Lower leg skin (tissue), 4 donors: ENCODE results near the gene RNASE8. TPM values are rescaled to one million over a fixed set of nuclear protein-coding genes. Genes with fewer than 3 reads are reported as not detected.

Source experiments
- DNase-seq, 2 donors: peaks; one replicate each; pipeline ENCODE4 v3.0.0-alpha.2; 2019; ENCODE audit warnings: low spot score in 2 of 2
- H3K4me3 ChIP-seq: fragments of 200-600 bp; sonication (generic); 2 replicates; pipeline ENCODE4 v1.5.1; 2017; ENCODE audit warnings: mild to moderate bottlenecking, low read depth; ENCODE audit not compliant: poor library complexity, severe bottlenecking
- POLR2A ChIP-seq, 2 donors: fragments of 450-650 bp; IDR thresholded peaks; one replicate each; pipeline ENCODE4 v1.6.1; 2016 to 2017; ENCODE audit warnings: antibody characterized with exemption in 2 of 2, mild to moderate bottlenecking in 1 of 2, moderate library complexity in 1 of 2
- WGBS, 2 donors: methylation state at CpG; one replicate each; pipeline ENCODE4 v1.1.5; 2018; 5-methylcytosine and 5-hydroxymethylcytosine counted together
- intact Hi-C: fragments of 100-400 bp; cut with DNase I; formaldehyde crosslinking; loops from one replicate; pipeline ENCODE4 v1.15.0; 2023; ENCODE audit warnings: low total_unique reads
- total RNA-seq, 4 donors: library from RNA; depleted of rRNA; stranded (reverse); fragments of >200 nt; gene quantifications; one replicate each; pipeline ENCODE4 v1.1.0, GENCODE V29; 2016
- TF ChIP-seq, protein P1 (sequence below), 3 donors: fragments of 450-650 bp; IDR thresholded peaks; one replicate each; pipeline ENCODE4 v1.5.1; 2016; ENCODE audit warnings: antibody characterized with exemption in 3 of 3, mild to moderate bottlenecking in 3 of 3, moderate library complexity in 2 of 3

The RNASE8 gene
- total RNA-seq, 4 donors from 2014 or later = not detected

DNA sequence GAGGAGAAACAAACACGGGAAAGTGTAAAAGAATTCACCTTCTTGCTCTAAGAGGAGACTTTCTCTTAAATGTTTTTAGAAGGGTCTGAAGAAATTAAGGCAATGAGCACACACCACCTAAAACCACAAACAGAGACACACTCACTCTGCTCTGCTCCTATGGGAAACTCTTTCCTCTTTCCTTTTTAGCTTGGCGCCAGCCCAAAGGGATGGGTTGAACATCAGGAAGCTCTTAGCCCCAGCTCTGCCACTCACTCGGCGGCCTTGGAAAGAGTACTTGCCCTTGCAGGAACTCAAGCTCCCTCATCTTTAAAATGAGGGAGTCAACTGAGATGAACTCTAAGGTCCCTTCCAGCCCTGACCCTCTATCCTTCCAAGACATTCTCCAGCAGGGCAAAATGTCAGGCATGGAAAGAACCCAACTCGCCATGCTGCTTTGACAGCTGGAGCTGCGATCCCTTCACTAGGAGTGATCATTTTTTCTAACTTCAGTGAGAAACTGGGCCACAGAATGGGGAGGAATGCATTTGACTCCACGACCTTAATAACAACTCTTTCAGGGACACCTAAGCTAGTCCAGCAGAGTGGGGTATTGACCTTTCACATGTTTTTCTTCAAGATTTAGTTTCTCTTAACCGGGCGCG, 980 bp upstream of the RNASE8 start:
- intact Hi-C loops = no loop called here

DNA sequence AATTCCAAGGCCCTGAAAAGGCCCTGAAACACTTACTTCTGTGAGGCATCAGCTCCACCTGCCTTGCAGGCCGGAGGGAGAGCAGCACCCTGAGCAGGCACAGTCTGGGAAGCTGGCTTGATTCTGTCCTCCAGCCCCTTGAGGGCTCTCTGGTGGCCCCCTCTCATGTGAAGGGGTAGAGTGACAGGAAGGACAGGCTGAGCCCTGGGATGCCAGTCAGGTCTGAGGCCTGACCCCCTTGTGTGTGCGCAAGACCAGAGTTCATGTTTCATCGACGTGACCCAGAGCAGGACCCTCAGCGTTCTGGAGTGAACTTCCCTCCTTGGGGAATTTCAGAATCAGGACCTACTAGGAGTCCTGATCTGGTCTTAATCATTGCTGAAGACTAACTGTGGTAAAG, 1.3 kb downstream of the RNASE8 start:
- peak in 1 of 2 donors; percentile 21 for DNase-seq
- intact Hi-C loops = no loop called here
- H3K4me3 ChIP-seq = no peak overlapping the region
- TF ChIP-seq POLR2A (IDR thresholded peaks at IDR 0.05) = no peak
- TF ChIP-seq, protein P1, sequence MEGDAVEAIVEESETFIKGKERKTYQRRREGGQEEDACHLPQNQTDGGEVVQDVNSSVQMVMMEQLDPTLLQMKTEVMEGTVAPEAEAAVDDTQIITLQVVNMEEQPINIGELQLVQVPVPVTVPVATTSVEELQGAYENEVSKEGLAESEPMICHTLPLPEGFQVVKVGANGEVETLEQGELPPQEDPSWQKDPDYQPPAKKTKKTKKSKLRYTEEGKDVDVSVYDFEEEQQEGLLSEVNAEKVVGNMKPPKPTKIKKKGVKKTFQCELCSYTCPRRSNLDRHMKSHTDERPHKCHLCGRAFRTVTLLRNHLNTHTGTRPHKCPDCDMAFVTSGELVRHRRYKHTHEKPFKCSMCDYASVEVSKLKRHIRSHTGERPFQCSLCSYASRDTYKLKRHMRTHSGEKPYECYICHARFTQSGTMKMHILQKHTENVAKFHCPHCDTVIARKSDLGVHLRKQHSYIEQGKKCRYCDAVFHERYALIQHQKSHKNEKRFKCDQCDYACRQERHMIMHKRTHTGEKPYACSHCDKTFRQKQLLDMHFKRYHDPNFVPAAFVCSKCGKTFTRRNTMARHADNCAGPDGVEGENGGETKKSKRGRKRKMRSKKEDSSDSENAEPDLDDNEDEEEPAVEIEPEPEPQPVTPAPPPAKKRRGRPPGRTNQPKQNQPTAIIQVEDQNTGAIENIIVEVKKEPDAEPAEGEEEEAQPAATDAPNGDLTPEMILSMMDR (IDR thresholded peaks at IDR 0.05) = no peak
- 89 to 94% methylated on average over 5 of the region's 5 CpGs for WGBS, 2 donors

More for the DNA sequence above, 980 bp upstream of the RNASE8 start:
- DNase-seq = peak in 1 of 2 donors; percentile 84
- H3K4me3 ChIP-seq = no peak overlapping the region
- TF ChIP-seq POLR2A (IDR thresholded peaks at IDR 0.05) = no peak
- TF ChIP-seq, protein P1 (IDR thresholded peaks at IDR 0.05) = no peak
- WGBS, 2 donors = 71 to 77% methylated on average over 10 of the region's 10 CpGs

DNA sequence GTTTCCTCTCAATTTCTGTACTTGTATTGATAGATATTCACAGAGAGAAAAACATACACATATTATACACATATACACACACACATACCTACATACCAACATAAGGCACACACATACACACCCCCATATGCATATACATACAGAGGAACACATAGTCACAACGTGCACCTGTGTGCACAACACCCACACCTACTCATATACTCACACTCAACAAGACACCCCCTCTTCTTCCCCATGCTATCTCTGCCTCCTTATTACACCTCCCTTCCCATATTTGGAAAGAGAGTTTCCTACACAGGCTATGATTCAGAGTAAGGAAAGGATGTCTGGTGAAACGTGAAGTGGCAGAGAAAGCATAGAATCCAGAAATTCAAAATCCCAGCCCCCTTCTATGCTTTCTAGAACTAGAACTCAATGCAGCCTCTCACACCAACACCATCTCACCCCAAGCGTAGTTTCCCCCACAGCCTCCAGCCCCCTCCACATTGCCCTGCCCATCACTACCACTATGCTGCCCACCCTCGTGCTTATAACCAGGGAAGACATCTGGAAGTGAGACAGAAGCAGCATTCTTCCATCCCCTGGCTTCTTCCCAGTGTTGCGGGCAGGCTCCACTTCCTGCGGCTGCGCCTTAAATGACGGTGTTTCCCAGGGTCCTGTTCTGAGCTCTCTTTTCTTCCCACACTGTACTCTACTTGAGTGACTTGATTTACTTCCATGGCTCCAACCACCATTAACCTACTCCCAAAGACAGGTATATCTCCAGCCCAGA, 2.4 kb downstream of the RNASE8 start:
- H3K4me3 ChIP-seq = no peak overlapping the region
- intact Hi-C loops = no loop called here
- 62 to 63% methylated on average over 8 of the region's 8 CpGs for WGBS, 2 donors
- peak in 1 of 2 donors; percentile 13 for DNase-seq
- TF ChIP-seq, protein P1 (IDR thresholded peaks at IDR 0.05) = no peak

DNA sequence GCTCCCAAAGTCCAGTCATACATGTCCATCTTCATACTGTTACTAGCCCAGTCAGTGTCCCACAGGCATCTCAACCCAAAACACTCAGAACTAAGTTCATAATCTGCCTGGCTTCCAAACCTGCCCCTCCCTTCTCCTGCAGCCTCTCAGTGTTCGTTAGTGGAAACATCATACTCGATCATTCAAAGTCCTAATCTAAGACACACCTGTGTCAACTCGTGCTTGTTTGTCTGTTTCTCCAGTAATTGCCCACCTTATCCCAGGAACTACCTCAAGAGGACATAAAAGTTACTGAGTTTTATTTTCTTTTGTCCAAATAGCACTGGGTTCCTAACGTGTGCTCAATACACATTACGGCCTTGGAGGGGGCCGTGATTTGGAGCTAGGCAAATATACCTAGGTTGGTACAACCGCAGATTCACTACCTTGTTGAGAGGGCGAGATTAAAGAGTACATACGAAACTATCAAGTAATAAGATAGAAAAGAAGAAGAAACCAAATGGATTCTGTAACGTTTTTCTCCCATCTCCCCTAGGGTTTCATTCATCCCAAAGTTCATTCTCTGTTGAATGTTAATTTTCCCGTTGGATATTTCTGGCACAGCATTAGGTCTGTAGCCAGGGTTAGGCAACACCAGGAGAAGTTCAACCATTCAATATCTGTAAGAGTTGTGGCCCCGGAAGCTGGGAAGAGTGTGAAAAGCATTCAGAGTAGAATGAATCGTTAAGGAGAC, 3.2 kb downstream of the RNASE8 start:
- peak in 1 of 2 donors; percentile 10 for DNase-seq
- H3K4me3 ChIP-seq = no peak overlapping the region
- TF ChIP-seq, protein P1 (IDR thresholded peaks at IDR 0.05) = no peak
- TF ChIP-seq POLR2A (IDR thresholded peaks at IDR 0.05) = no peak
- intact Hi-C loops = no loop called here
- WGBS, 2 donors = 74 to 80% methylated on average over 13 of the region's 13 CpGs

DNA sequence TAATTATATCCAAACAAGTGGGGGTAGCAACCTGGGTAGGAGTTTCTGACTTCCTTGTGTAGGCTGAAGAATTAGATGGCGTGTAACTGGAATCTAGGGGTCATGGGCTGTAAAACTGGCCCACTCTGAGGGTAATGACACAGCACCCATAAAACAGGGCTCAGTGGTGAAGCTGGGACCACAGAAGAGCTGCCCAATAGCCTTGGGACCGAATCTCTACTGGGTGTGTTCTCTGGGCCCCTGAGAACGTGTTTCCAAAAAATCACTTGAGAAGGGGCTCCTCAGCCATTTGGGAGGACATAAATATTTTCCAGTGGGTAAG, 3.7 kb downstream of the RNASE8 start:
- 83 to 94% methylated on average over 3 of the region's 3 CpGs for WGBS, 2 donors
- H3K4me3 ChIP-seq = no peak overlapping the region
- intact Hi-C loops = no loop called here
- no peak for DNase-seq
- no peak for TF ChIP-seq POLR2A (IDR thresholded peaks at IDR 0.05)
- TF ChIP-seq, protein P1 (IDR thresholded peaks at IDR 0.05) = no peak
